ENCODE data around the gene FGD6. TPM values are rescaled to one million over a fixed set of nuclear protein-coding genes. Genes with fewer than 3 reads are reported as not detected.

Gene FGD6
- total and polyA plus RNA-seq, 7 donors: 0.96 to 7.1 (median 2.8) TPM

DNA sequence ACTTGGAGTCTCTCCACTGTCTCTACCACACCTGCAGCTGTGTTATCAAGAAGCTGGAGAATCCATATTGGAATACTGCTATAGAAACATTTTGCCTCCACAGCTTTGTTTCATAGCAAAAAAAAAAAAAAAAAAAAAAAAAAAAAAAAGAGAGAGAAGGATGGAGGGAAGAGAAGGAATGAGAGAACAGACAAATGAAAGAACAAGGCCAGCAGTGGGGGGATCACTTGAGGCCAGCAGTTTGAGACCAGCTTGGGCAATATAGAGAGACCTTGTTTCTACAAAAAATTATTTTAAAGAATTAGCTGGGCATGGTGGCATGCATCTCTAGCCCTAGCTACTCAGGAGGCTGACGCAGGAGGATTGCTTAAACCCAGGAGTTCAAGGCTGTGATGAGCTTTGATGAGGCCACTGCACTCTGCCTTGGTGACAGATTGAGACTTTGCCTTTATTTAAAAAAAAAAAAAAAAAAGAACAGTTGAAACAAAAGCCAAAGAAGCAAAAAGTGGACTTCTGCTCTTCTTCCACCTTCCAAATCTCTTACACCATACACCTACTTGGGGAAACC lies 8.5 kb upstream of the FGD6 start:
- H3K4me1 ChIP-seq: peaks cover 62% of the 10 kb centered on the region
- H3K27ac ChIP-seq: no peak overlapping the region
- no peaks in the 10 kb centered on the region for H3K36me3 ChIP-seq (ENCODE audit: insufficient read depth in 1 of 2, low read depth in 1 of 2)
- H3K9me3 ChIP-seq: no peaks in the 10 kb centered on the region
- TF ChIP-seq, protein P1, sequence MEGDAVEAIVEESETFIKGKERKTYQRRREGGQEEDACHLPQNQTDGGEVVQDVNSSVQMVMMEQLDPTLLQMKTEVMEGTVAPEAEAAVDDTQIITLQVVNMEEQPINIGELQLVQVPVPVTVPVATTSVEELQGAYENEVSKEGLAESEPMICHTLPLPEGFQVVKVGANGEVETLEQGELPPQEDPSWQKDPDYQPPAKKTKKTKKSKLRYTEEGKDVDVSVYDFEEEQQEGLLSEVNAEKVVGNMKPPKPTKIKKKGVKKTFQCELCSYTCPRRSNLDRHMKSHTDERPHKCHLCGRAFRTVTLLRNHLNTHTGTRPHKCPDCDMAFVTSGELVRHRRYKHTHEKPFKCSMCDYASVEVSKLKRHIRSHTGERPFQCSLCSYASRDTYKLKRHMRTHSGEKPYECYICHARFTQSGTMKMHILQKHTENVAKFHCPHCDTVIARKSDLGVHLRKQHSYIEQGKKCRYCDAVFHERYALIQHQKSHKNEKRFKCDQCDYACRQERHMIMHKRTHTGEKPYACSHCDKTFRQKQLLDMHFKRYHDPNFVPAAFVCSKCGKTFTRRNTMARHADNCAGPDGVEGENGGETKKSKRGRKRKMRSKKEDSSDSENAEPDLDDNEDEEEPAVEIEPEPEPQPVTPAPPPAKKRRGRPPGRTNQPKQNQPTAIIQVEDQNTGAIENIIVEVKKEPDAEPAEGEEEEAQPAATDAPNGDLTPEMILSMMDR (IDR thresholded peaks at IDR 0.05): no peak
- WGBS, 3 donors: 94 to 95% (median 95%) methylated on average over 1 of the region's 1 CpG
- no peak for DNase-seq
- H3K4me3 ChIP-seq: no peak overlapping the region
- ATAC-seq: no peak
- intact Hi-C loops (cut with DNase I): no loop called here
- H3K27me3 ChIP-seq (ENCODE audit: insufficient read depth in 3 of 3, low read length in 2 of 3): no peaks in the 10 kb centered on the region

DNA sequence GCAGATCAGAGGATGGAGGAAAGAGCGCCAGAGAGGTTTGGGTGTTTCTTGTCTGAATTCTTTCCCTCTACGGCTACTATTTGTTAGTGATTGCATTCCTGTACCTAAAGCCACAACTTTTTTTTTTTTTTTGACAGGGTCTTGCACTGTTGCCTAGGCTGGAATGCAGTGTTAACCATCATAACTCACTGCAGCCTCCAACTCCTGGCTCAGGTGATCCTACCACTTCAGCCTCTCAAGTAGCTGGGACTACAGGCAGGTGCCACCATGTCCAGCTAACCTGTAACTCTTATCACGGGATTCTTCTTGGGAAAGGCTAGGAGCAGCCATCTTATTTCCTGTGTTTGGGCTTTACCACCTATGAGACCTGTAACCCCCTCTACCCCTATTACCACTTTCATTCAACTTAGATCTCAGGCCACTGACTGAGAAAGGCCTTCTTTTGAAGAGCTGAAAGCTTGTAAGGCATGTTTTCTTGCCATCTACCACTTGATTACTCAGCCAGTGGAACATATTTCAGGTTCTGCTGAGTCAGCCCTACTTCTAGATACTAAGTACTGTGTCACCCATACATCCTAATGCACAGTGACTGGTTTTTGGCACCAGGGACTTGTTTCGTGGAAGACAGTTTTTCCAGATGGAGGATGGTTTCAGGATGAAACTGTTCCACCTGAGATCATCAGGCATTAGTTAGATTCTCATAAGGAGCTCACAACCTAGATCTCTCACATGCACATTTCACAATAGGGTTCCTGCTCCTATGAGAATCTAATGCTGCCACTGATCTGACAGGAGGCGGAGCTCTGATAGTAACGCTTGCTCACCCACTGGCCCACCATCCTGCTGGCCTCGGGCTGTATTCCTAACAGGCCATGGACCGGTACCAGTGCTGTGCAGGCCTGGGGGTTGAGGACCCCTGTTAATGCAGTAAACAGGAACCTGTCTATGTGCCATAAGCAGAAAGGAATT lies 7.2 kb upstream of the FGD6 start:
- no peak overlapping the region for H3K4me3 ChIP-seq
- no peaks in the 10 kb centered on the region for H3K9me3 ChIP-seq
- H3K27ac ChIP-seq: no peak overlapping the region
- peaks cover 59% of the 10 kb centered on the region for H3K4me1 ChIP-seq
- no peaks in the 10 kb centered on the region for H3K36me3 ChIP-seq (ENCODE audit: insufficient read depth in 1 of 2, low read depth in 1 of 2)
- TF ChIP-seq, protein P1 (IDR thresholded peaks at IDR 0.05): no peak
- intact Hi-C loops (cut with DNase I): no loop called here
- no peaks in the 10 kb centered on the region for H3K27me3 ChIP-seq (ENCODE audit: insufficient read depth in 3 of 3, low read length in 2 of 3)
- DNase-seq: no peak
- 90 to 95% (median 90%) methylated on average over 8 of the region's 8 CpGs for WGBS, 3 donors
- peak in 3 of 4 donors; percentile 55 to 64 (median 62) for ATAC-seq

DNA sequence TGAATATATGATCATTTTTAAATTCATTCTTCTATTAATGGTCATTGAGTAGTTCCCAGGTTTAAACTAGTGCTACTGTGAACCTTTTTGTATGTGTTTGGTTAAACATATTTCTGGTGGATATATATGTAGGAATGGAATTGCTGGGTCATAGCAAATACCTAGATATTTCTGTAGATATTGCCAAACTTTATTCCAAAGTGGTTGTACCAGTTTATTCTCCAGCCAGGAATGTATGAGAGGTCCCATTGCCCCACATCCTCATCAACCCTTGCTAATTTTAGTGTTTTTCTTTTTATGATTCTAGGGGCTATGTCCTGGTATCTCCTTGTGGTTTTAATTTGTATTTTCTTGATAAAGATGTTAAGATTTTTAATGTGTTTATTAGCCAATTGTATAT lies 3.5 kb upstream of the FGD6 start:
- TF ChIP-seq, protein P1 (IDR thresholded peaks at IDR 0.05): no peak
- no peaks in the 10 kb centered on the region for H3K9me3 ChIP-seq
- DNase-seq: no peak
- H3K4me3 ChIP-seq: no peak overlapping the region
- intact Hi-C loops (cut with DNase I): no loop called here
- no peak for ATAC-seq
- no peak overlapping the region for H3K27ac ChIP-seq
- no peaks in the 10 kb centered on the region for H3K36me3 ChIP-seq (ENCODE audit: insufficient read depth in 1 of 2, low read depth in 1 of 2)
- H3K27me3 ChIP-seq (ENCODE audit: insufficient read depth in 3 of 3, low read length in 2 of 3): no peaks in the 10 kb centered on the region
- peaks cover 56% of the 10 kb centered on the region for H3K4me1 ChIP-seq

DNA sequence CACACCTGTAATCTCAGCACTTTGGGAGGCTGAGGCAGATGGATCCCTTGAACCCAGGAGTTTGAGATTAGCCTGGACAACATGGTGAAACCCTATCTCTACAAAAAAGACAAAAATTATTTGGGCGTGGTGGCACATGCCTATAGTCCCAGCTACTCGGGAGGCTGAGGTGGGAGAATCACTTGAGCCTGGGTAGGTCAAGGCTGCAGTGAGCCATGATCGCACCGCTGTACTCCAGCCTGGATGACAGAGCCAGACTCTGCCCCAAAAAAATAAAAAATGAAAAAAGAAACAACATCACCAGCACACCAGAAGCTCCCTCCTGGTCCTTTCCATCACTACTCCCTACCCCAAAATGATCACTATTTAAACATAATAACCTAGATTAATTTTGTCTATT lies 2.9 kb upstream of the FGD6 start:
- H3K4me3 ChIP-seq: no peak overlapping the region
- H3K9me3 ChIP-seq: no peaks in the 10 kb centered on the region
- 94 to 96% (median 96%) methylated on average over 4 of the region's 4 CpGs for WGBS, 3 donors
- ATAC-seq: no peak
- H3K36me3 ChIP-seq (ENCODE audit: insufficient read depth in 1 of 2, low read depth in 1 of 2): no peaks in the 10 kb centered on the region
- TF ChIP-seq, protein P1 (IDR thresholded peaks at IDR 0.05): no peak
- H3K4me1 ChIP-seq: peaks cover 60% of the 10 kb centered on the region
- no peaks in the 10 kb centered on the region for H3K27me3 ChIP-seq (ENCODE audit: insufficient read depth in 3 of 3, low read length in 2 of 3)
- intact Hi-C loops (cut with DNase I): no loop called here
- H3K27ac ChIP-seq: no peak overlapping the region
- no peak for DNase-seq

Data from psoas muscle (tissue), 8 donors.